Endodermal cell (in vitro differentiated cells): ENCODE measurements around the gene AHSG. TPM values are rescaled to one million over a fixed set of nuclear protein-coding genes. Genes with fewer than 3 reads are reported as not detected.

Experiments
- DNase-seq: peaks from one replicate; pipeline ENCODE4 v3.0.0-alpha.2; 2017
- H3K27ac ChIP-seq: 2 replicates; pipeline ENCODE4 v1.5.1; 2013; ENCODE audit warnings: mild to moderate bottlenecking, low read depth, low read length, moderate library complexity
- H3K27me3 ChIP-seq: 2 replicates; pipeline ENCODE4 v1.6.1; 2013; ENCODE audit warnings: mild to moderate bottlenecking, low read length, moderate library complexity; ENCODE audit not compliant: insufficient read depth, control insufficient read depth, poor library complexity, severe bottlenecking
- H3K36me3 ChIP-seq: 2 replicates; pipeline ENCODE4 v1.7.0; 2013; ENCODE audit warnings: mild to moderate bottlenecking, low read length, moderate library complexity; ENCODE audit not compliant: control insufficient read depth, insufficient read depth
- H3K4me1 ChIP-seq: one replicate; pipeline ENCODE4 v1.7.0; 2013; ENCODE audit warnings: low read length; ENCODE audit not compliant: control insufficient read depth, insufficient read depth
- H3K4me3 ChIP-seq: 2 replicates; pipeline ENCODE4 v1.5.1; 2013; ENCODE audit warnings: mild to moderate bottlenecking, low read length, moderate library complexity
- H3K9ac ChIP-seq: 2 replicates; pipeline ENCODE4 v1.6.1; 2013; ENCODE audit warnings: mild to moderate bottlenecking, low read length, moderate library complexity; ENCODE audit not compliant: poor library complexity, severe bottlenecking; ENCODE audit errors: extremely low read depth
- H3K9me3 ChIP-seq: 2 replicates; pipeline ENCODE4 v1.6.1; 2013; ENCODE audit warnings: mild to moderate bottlenecking, low read length, moderate library complexity; ENCODE audit not compliant: control insufficient read depth
- H3K27ac Mint-ChIP-seq: 2 replicates; pipeline ENCODE4 v1.8.0; 2020; ENCODE audit warnings: mixed read lengths
- H3K27me3 Mint-ChIP-seq: 2 replicates; pipeline ENCODE4 v1.8.0; 2021; ENCODE audit warnings: mild to moderate bottlenecking, mixed read lengths; ENCODE audit not compliant: insufficient read depth
- H3K36me3 Mint-ChIP-seq: 2 replicates; pipeline ENCODE4 v1.8.0; 2020; ENCODE audit warnings: low read depth, mixed read lengths
- H3K4me1 Mint-ChIP-seq: 2 replicates; pipeline ENCODE4 v1.8.0; 2020; ENCODE audit warnings: mixed read lengths
- H3K4me3 Mint-ChIP-seq: 2 replicates; pipeline ENCODE4 v1.8.0; 2020; ENCODE audit warnings: mild to moderate bottlenecking, moderate library complexity, mixed read lengths
- H3K9me3 Mint-ChIP-seq: 2 replicates; pipeline ENCODE4 v1.8.0; 2020; ENCODE audit warnings: mild to moderate bottlenecking, mixed read lengths
- CTCF ChIP-seq: fragments of 200-600 bp; sonication (generic); conservative IDR thresholded peaks from 2 replicates; pipeline ENCODE4 v1.5.0; 2021; ENCODE audit warnings: antibody characterized with exemption, mild to moderate bottlenecking
- WGBS, 2 experiments: methylation state at CpG; one replicate each; pipeline versions ENCODE4 v1.1.5 to v1.1.7; 2013; ENCODE audit warnings: missing lambda C conversion rate in 2 of 2, mixed read lengths in 1 of 2; ENCODE audit not compliant: insufficient coverage in 1 of 2, insufficient read length in 1 of 2; 5-methylcytosine and 5-hydroxymethylcytosine counted together
- total RNA-seq, 2 donors: library from RNA; stranded (reverse); fragmentation: NEBNext Ultra II Directional in 1 of 2; extraction: Animal tissue kit (Norgen Biotek cat#: 25700) in 1 of 2; gene quantifications; 2 replicates in 1 of 2; 3 replicates in 1 of 2; pipeline ENCODE4 v1.2.1, GENCODE V29; 2021

Gene AHSG
- total RNA-seq, 2 donors from 2014 or later: not detected

GRCh38 chr3:186663361-186664118 lies 50.7 kb downstream of the AHSG start:
- peaks cover 1% of the 10 kb centered on the region for H3K9me3 ChIP-seq
- Mint-ChIP-seq H3K27ac (peak overlapping the region; percentile 89), H3K4me3 (peak overlapping the region; percentile 28), H3K36me3 (peaks cover 6% of the 10 kb centered on the region), H3K4me1 (peaks cover 59% of the 10 kb centered on the region), H3K9me3 (peaks cover 15% of the 10 kb centered on the region), H3K27me3 (peaks cover 6% of the 10 kb centered on the region)
- no peak for TF ChIP-seq CTCF
- no peak overlapping the region for H3K27ac ChIP-seq
- peak; percentile 67 for DNase-seq
- WGBS, 2 experiments: 11 to 27% methylated on average over 7 of the region's 7 CpGs
- no peaks in the 10 kb centered on the region for H3K27me3 ChIP-seq
- peaks cover 12% of the 10 kb centered on the region for H3K4me1 ChIP-seq
- no peaks in the 10 kb centered on the region for H3K36me3 ChIP-seq
- H3K4me3 ChIP-seq: peak overlapping the region; percentile 39
- H3K9ac ChIP-seq: peak overlapping the region; percentile 16

- Mint-ChIP-seq H3K4me3 (no peak overlapping the region), H3K27ac (peak overlapping the region; percentile 89), H3K4me1 (peaks cover 59% of the 10 kb centered on the region), H3K27me3 (peaks cover 5% of the 10 kb centered on the region), H3K9me3 (peaks cover 9% of the 10 kb centered on the region), H3K36me3 (peaks cover 3% of the 10 kb centered on the region)
- H3K27ac ChIP-seq: no peak overlapping the region
- peak overlapping the region; percentile 39 for H3K4me3 ChIP-seq
- no peaks in the 10 kb centered on the region for H3K27me3 ChIP-seq
- peak overlapping the region; percentile 16 for H3K9ac ChIP-seq
- H3K36me3 ChIP-seq: no peaks in the 10 kb centered on the region
- no peak for DNase-seq
- no peak for TF ChIP-seq CTCF
- no peaks in the 10 kb centered on the region for H3K9me3 ChIP-seq
- H3K4me1 ChIP-seq: peaks cover 12% of the 10 kb centered on the region
Measured at GRCh38 chr3:186664119-186664495, 51.2 kb downstream of the AHSG start.

GRCh38 chr3:186664506-186664905 lies 51.6 kb downstream of the AHSG start:
- peak; percentile 69 for DNase-seq
- Histone ChIP-seq H3K4me3 (peak overlapping the region; percentile 39), H3K36me3 (no peaks in the 10 kb centered on the region), H3K27me3 (no peaks in the 10 kb centered on the region), H3K9me3 (no peaks in the 10 kb centered on the region), H3K4me1 (peaks cover 12% of the 10 kb centered on the region), H3K27ac (no peak overlapping the region), H3K9ac (no peak overlapping the region)
- peaks cover 5% of the 10 kb centered on the region for H3K27me3 Mint-ChIP-seq
- H3K4me1 Mint-ChIP-seq: peaks cover 57% of the 10 kb centered on the region
- TF ChIP-seq CTCF: no peak
- H3K36me3 Mint-ChIP-seq: no peaks in the 10 kb centered on the region
- H3K4me3 Mint-ChIP-seq: no peak overlapping the region
- peak overlapping the region; percentile 77 for H3K27ac Mint-ChIP-seq
- H3K9me3 Mint-ChIP-seq: peaks cover 6% of the 10 kb centered on the region
- WGBS, 2 experiments: 51 to 66% methylated on average over 2 to 3 of the region's 4 CpGs
